GM19324 (cell line): ENCODE data around the gene SH3PXD2A.

Experiments
- ATAC-seq: cut with Tn5 transposase; IDR thresholded peaks from one replicate; pipeline ENCODE4 v1.9.1; 2021; ENCODE audit warnings: mild to moderate bottlenecking, moderate library complexity; ENCODE audit not compliant: unreplicated experiment, low FRiP score

The SH3PXD2A gene

GRCh38 chr10:103696411-103697145, 158.8 kb downstream of the SH3PXD2A start:
- ATAC-seq, result no peak

- no peak for ATAC-seq
Measured at GRCh38 chr10:103696094-103696410, 159.3 kb downstream of the SH3PXD2A start.

GRCh38 chr10:103695584-103696005, 159.8 kb downstream of the SH3PXD2A start:
- ATAC-seq, result no peak

GRCh38 chr10:103693812-103694205, 161.6 kb downstream of the SH3PXD2A start:
- ATAC-seq, result no peak

- peak; percentile 29 for ATAC-seq
Measured at GRCh38 chr10:103692952-103693811, 162.2 kb downstream of the SH3PXD2A start.

- ATAC-seq, result peak; percentile 59
Measured at GRCh38 chr10:103692436-103692951, 162.9 kb downstream of the SH3PXD2A start.

- peak; percentile 10 for ATAC-seq
Measured at GRCh38 chr10:103691723-103692435, 163.5 kb downstream of the SH3PXD2A start.

- ATAC-seq, result no peak
Measured at GRCh38 chr10:103691267-103691666, 164.1 kb downstream of the SH3PXD2A start.

GRCh38 chr10:103690281-103690680, 165.1 kb downstream of the SH3PXD2A start:
- ATAC-seq, result no peak

GRCh38 chr10:103688491-103688890, 166.9 kb downstream of the SH3PXD2A start:
- ATAC-seq, result no peak

- ATAC-seq, result no peak
Measured at GRCh38 chr10:103687718-103688117, 167.7 kb downstream of the SH3PXD2A start.

GRCh38 chr10:103687172-103687571, 168.2 kb downstream of the SH3PXD2A start:
- ATAC-seq, result no peak

- no peak for ATAC-seq
Measured at GRCh38 chr10:103685880-103686669, 169.3 kb downstream of the SH3PXD2A start.

- ATAC-seq, result no peak
Measured at GRCh38 chr10:103683851-103684250, 171.5 kb downstream of the SH3PXD2A start.

- no peak for ATAC-seq
Measured at GRCh38 chr10:103682631-103683030, 172.7 kb downstream of the SH3PXD2A start.

GRCh38 chr10:103681617-103682399, 173.6 kb downstream of the SH3PXD2A start:
- ATAC-seq, result no peak

GRCh38 chr10:103680869-103681236, 174.5 kb downstream of the SH3PXD2A start:
- no peak for ATAC-seq

- peak; percentile 63 for ATAC-seq
Measured at GRCh38 chr10:103679096-103679790, 176.1 kb downstream of the SH3PXD2A start.

GRCh38 chr10:103678178-103678526, 177.2 kb downstream of the SH3PXD2A start:
- ATAC-seq, result peak; percentile 41
